Panc1 (cell line): ENCODE measurements around the gene TRAPPC5. TPM values are rescaled to one million over a fixed set of nuclear protein-coding genes. Genes with fewer than 3 reads are reported as not detected.

ENCODE experiments used
- ATAC-seq: fragments of 200-7000 bp; cut with Tn5 transposase; 2 replicates; pipeline ENCODE4 v1.9.1; 2020; ENCODE audit warnings: mild to moderate bottlenecking, moderate library complexity
- BruUV-seq: library from RNA; stranded (reverse); fragments of 400-500 nt; replicated peaks from 2 replicates; lab custom pipeline; 2021; lab: Mats Ljungman, UMichigan
- CTCF ChIA-PET: fragments of 300-600 bp; sonication (Branson Sonifier 250); formaldehyde crosslinking; loops from one replicate; lab custom pipeline; 2022; ENCODE audit warnings: antibody characterized with exemption; lab: Charles Lee
- POLR2A ChIA-PET: fragments of 300-600 bp; sonication (Branson Sonifier 250); formaldehyde crosslinking; loops from one replicate; lab custom pipeline; 2022; ENCODE audit warnings: antibody characterized with exemption; lab: Charles Lee
- DNase-seq: peaks from one replicate; pipeline ENCODE4 v3.0.0-alpha.2; 2010; ENCODE audit warnings: low read depth, low spot score
- H3K27ac ChIP-seq: 2 replicates; pipeline ENCODE4 v1.5.1; 2011; ENCODE audit warnings: mild to moderate bottlenecking, low read length, inconsistent platforms
- H3K27me3 ChIP-seq: fragments of 200-500 bp; sonication (Bioruptor generic); 2 replicates; pipeline ENCODE4 v1.6.0; 2014; ENCODE audit warnings: low read length, inconsistent platforms; ENCODE audit not compliant: control insufficient read depth, insufficient read depth
- H3K36me3 ChIP-seq: fragments of 200-500 bp; sonication (Bioruptor generic); 2 replicates; pipeline ENCODE4 v1.5.1; 2014; ENCODE audit warnings: inconsistent platforms, mild to moderate bottlenecking, low read length, moderate library complexity; ENCODE audit not compliant: control insufficient read depth, insufficient read depth
- H3K4me1 ChIP-seq: 2 replicates; pipeline ENCODE4 v1.5.1; 2011; ENCODE audit warnings: inconsistent platforms, mild to moderate bottlenecking, low read length, moderate library complexity; ENCODE audit not compliant: control insufficient read depth, insufficient read depth
- H3K4me3 ChIP-seq, 2 experiments: 2 replicates each; pipeline ENCODE4 v1.5.1; 2011 to 2012; ENCODE audit warnings: low read depth in 2 of 2, low read length in 2 of 2, mild to moderate bottlenecking in 2 of 2, inconsistent platforms in 1 of 2, moderate library complexity in 1 of 2
- H3K9me3 ChIP-seq: fragments of 200-500 bp; sonication (Bioruptor generic); 2 replicates; pipeline ENCODE4 v1.5.1; 2014; ENCODE audit warnings: low read depth, mild to moderate bottlenecking, inconsistent platforms, low read length, moderate library complexity; ENCODE audit not compliant: control insufficient read depth, insufficient read depth
- POLR2AphosphoS5 ChIP-seq: IDR thresholded peaks from 2 replicates; pipeline ENCODE4 v1.6.1; 2012; ENCODE audit warnings: mild to moderate bottlenecking, low read depth, low read length, moderate library complexity
- SIN3A ChIP-seq: IDR thresholded peaks from 2 replicates; pipeline ENCODE4 v1.6.1; 2012; ENCODE audit warnings: low read depth, mild to moderate bottlenecking, low read length, moderate library complexity, borderline replicate concordance; ENCODE audit not compliant: insufficient read depth
- TCF7L2 ChIP-seq: IDR thresholded peaks from 2 replicates; pipeline ENCODE4 v1.6.1; 2011; ENCODE audit warnings: mild to moderate bottlenecking, low read depth, low read length, inconsistent platforms
- in situ Hi-C: cut with HindIII; loops from 2 replicates; pipeline ENCODE4 v1.10.0; 2016; ENCODE audit warnings: low sequenced_read_pairs, low pct_unique_long_range_greater_than_20kb
- intact Hi-C: fragments of 100-400 bp; cut with micrococcal nuclease; formaldehyde crosslinking; loops from one replicate; pipeline ENCODE4 v1.10.0; 2022; ENCODE audit not compliant: unreplicated experiment
- total RNA-seq: library from RNA; stranded (reverse); gene quantifications from one replicate; pipeline ENCODE4 v1.2.1, GENCODE V29; 2021; ENCODE audit not compliant: unreplicated experiment
- TF ChIP-seq, protein P1 (sequence below), 2 experiments: IDR thresholded peaks; 2 replicates each; pipeline ENCODE4 v1.6.1; 2011 to 2012; ENCODE audit warnings: low read depth in 2 of 2, control low read depth in 1 of 2, low read length in 1 of 2, mild to moderate bottlenecking in 1 of 2, moderate library complexity in 1 of 2; ENCODE audit not compliant: insufficient read depth in 1 of 2
- TF ChIP-seq, protein P2 (sequence below): fragments of 450-650 bp; IDR thresholded peaks from 2 replicates; pipeline ENCODE4 v1.5.1; 2017; ENCODE audit warnings: mild to moderate bottlenecking

Gene TRAPPC5
- total RNA-seq, 1 experiment from 2014 or later = 101 TPM

DNA sequence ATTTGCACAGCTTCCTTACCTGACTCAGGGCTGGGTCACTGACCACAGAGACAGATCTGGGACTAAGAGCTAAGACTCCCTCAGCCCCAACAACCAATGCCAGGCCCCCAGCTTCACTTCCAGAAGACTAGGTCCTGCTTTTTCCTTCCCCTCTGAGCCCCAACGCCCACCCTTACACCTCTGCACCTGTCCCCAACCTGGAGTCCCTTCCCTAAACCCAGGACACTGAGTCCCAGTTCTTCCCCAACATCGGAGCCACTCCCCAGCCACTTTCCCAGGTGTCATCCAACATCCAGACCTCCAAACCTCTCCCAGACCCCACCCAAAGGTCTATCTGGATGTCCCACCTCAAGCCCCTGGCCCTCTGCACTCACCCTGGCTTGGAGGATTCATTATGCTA, 18.4 kb downstream of the TRAPPC5 start:
- TF ChIP-seq TCF7L2 (no peak), POLR2AphosphoS5 (no peak), SIN3A (no peak)
- TF ChIP-seq, protein P1, sequence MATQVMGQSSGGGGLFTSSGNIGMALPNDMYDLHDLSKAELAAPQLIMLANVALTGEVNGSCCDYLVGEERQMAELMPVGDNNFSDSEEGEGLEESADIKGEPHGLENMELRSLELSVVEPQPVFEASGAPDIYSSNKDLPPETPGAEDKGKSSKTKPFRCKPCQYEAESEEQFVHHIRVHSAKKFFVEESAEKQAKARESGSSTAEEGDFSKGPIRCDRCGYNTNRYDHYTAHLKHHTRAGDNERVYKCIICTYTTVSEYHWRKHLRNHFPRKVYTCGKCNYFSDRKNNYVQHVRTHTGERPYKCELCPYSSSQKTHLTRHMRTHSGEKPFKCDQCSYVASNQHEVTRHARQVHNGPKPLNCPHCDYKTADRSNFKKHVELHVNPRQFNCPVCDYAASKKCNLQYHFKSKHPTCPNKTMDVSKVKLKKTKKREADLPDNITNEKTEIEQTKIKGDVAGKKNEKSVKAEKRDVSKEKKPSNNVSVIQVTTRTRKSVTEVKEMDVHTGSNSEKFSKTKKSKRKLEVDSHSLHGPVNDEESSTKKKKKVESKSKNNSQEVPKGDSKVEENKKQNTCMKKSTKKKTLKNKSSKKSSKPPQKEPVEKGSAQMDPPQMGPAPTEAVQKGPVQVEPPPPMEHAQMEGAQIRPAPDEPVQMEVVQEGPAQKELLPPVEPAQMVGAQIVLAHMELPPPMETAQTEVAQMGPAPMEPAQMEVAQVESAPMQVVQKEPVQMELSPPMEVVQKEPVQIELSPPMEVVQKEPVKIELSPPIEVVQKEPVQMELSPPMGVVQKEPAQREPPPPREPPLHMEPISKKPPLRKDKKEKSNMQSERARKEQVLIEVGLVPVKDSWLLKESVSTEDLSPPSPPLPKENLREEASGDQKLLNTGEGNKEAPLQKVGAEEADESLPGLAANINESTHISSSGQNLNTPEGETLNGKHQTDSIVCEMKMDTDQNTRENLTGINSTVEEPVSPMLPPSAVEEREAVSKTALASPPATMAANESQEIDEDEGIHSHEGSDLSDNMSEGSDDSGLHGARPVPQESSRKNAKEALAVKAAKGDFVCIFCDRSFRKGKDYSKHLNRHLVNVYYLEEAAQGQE (IDR thresholded peaks at IDR 0.05; ENCODE audit: insufficient read depth in 1 of 2, low read depth in 2 of 2, low read length in 1 of 2) = no peak
- TF ChIP-seq, protein P2, sequence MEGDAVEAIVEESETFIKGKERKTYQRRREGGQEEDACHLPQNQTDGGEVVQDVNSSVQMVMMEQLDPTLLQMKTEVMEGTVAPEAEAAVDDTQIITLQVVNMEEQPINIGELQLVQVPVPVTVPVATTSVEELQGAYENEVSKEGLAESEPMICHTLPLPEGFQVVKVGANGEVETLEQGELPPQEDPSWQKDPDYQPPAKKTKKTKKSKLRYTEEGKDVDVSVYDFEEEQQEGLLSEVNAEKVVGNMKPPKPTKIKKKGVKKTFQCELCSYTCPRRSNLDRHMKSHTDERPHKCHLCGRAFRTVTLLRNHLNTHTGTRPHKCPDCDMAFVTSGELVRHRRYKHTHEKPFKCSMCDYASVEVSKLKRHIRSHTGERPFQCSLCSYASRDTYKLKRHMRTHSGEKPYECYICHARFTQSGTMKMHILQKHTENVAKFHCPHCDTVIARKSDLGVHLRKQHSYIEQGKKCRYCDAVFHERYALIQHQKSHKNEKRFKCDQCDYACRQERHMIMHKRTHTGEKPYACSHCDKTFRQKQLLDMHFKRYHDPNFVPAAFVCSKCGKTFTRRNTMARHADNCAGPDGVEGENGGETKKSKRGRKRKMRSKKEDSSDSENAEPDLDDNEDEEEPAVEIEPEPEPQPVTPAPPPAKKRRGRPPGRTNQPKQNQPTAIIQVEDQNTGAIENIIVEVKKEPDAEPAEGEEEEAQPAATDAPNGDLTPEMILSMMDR = no peak
- in situ Hi-C loops = no loop called here
- no peaks in the 10 kb centered on the region for H3K4me1 ChIP-seq
- no peak for DNase-seq
- ATAC-seq = no peak
- H3K27me3 ChIP-seq = peaks cover 2% of the 10 kb centered on the region; the same call in 1 of the 2 replicates
- POLR2A ChIA-PET = no interaction called here
- H3K27ac ChIP-seq = no peak overlapping the region
- CTCF ChIA-PET = interaction anchor here (0.6 kb wide), 1 partner anchor 70 kb away, joined by 10 read pairs; the partner anchor contains the start of genes PET100 and XAB2
- intact Hi-C loops = no loop called here
- H3K4me3 ChIP-seq = no peak overlapping the region
- no peaks in the 10 kb centered on the region for H3K36me3 ChIP-seq
- no peaks in the 10 kb centered on the region for H3K9me3 ChIP-seq
- no TSS peak for BruUV-seq

DNA sequence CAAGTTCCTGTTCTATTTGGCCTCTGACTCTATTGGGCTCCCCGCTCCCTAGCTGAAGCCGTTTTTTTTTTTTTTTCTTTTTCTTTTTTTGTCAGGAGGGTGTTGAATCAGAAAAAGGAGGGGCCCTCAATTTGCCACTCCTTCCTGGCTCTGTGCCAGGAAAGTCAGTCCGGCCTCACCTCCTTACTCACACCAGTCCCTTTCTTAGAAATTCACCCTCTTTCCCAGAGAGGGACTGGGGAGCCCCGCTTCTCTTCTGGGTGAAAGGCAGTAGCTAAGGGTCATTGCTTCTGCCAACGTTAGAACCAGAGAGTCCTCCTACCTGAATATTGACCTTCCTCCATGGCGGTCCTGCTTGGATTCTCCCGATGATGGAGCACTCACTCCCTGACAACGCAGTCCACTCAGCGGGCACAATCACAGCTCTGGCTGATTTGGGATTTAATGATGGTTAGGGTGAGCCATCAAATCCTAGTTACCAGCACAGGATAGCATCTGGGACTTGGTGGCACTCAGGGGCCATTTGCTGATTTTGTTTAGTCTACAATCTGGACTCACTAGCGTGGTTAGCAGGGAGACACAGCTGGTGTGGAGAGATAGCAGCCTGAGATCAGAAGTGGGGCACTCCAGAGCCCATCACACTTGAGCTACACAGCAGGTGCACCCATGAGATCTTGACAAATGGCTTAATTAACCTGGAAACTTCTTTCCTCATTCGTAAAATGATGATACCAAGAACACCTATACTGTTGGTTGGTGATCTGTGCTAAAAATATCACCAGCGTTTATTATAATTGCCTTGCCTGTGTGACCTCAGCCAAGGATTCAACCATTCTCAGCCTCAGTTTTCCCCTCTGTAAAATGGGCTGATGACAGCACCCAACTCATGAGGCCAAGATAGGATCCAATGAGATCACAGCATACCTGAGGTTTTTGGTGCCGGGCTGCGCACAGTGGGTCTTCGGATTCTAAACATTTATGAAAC, 19.1 kb downstream of the TRAPPC5 start:
- BruUV-seq = no TSS peak
- CTCF ChIA-PET = no interaction called here

More for the DNA sequence above, 19.1 kb downstream of the TRAPPC5 start:
- Histone ChIP-seq H3K36me3 (no peaks in the 10 kb centered on the region), H3K4me3 (no peak overlapping the region), H3K9me3 (no peaks in the 10 kb centered on the region), H3K27me3 (peaks cover 2% of the 10 kb centered on the region; the same call in 1 of the 2 replicates), H3K27ac (no peak overlapping the region), H3K4me1 (no peaks in the 10 kb centered on the region)
- ATAC-seq (no peak), DNase-seq (no peak)
- in situ Hi-C loops = no loop called here
- no peak for TF ChIP-seq SIN3A
- no peak for TF ChIP-seq POLR2AphosphoS5
- TF ChIP-seq, protein P2 = no peak
- TF ChIP-seq TCF7L2 = no peak
- POLR2A ChIA-PET = no interaction called here
- intact Hi-C loops = no loop called here
